GM18858 (cell line): Measurements from ENCODE around the gene SPG7.
"Not testable (repeated sequence)": the region's sequence is repeated elsewhere in the genome, so short reads cannot be mapped to it uniquely, and the experiment has no call there.

Source experiments
- ATAC-seq: cut with Tn5 transposase; IDR thresholded peaks from one replicate; pipeline ENCODE4 v1.9.1; 2021; ENCODE audit not compliant: unreplicated experiment

Gene SPG7

DNA sequence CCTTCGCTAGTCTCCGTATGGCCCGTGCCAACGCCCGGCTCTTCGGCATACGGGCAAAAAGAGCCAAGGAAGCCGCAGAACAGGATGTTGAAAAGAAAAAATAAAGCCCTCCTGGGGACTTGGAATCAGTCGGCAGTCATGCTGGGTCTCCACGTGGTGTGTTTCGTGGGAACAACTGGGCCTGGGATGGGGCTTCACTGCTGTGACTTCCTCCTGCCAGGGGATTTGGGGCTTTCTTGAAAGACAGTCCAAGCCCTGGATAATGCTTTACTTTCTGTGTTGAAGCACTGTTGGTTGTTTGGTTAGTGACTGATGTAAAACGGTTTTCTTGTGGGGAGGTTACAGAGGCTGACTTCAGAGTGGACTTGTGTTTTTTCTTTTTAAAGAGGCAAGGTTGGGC, 54.7 kb downstream of the SPG7 start:
- no peak for ATAC-seq

DNA sequence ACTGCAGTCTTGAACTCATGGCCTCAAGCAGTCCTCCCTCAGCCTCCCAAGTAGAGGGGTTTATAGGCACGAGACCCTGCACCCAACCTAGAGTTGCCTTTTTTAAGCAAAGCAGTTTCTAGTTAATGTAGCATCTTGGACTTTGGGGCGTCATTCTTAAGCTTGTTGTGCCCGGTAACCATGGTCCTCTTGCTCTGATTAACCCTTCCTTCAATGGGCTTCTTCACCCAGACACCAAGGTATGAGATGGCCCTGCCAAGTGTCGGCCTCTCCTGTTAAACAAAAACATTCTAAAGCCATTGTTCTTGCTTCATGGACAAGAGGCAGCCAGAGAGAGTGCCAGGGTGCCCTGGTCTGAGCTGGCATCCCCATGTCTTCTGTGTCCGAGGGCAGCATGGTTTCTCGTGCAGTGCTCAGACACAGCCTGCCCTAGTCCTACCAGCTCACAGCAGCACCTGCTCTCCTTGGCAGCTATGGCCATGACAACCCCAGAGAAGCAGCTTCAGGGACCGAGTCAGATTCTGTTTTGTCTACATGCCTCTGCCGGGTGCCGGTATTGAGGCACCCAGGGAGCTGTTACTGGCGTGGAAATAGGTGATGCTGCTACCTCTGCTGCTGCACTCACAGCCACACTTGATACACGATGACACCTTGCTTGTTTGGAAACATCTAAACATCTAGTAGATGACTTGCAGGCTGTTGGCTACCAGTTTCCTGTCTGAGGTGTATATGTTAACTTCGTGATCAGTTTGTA, 55.6 kb downstream of the SPG7 start:
- ATAC-seq = no peak

DNA sequence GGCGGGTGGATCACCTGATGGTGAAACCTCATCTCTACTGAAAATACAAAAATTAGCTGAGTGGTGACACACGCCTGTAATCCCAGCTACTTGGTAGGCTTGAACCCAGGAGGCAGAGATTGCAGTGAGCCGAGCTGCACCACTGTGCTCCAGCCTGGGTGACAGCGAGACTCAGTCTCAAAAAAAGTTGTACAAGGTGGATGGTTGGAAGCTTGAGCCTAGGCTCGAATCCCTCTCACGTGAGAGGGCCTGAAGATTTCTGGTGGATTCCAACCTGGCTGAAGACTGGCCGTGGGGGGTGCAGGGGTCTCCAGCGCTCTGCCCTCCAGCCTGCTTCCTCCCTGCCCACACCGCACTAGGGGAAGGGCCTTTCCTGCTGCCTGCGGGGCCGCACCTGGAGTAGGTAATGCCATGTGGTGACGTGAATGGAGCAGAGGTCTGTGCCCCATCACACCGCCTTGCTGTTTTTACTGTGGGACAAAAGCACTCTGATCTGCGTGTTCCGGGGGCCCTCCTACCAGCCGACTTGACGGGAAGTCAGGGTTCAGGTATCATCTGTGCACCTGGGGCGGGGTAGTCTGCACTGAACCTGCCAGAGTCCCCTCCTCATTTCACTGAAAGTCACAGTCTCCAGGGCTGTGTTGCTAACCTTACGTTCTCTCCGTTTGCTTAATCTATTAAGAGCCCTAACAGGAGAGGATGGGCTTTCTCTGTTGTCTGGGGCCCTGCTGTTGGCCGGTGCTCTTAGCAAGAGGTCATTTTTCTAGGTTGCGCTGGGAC, 56.5 kb downstream of the SPG7 start:
- no peak for ATAC-seq

DNA sequence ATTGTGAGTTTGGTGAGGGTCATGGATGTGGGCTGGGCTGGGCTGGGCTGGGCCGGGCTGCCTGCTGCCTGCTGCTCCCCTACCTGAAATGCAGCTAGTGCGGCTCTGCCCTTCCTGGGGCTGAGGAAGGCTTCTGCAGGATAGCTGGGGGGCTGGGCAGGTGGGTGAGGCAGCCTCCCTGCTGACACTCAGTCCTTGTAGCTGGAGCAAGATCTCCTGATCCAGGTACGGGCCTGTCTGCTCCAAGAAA, 57.0 kb downstream of the SPG7 start:
- ATAC-seq = no peak

DNA sequence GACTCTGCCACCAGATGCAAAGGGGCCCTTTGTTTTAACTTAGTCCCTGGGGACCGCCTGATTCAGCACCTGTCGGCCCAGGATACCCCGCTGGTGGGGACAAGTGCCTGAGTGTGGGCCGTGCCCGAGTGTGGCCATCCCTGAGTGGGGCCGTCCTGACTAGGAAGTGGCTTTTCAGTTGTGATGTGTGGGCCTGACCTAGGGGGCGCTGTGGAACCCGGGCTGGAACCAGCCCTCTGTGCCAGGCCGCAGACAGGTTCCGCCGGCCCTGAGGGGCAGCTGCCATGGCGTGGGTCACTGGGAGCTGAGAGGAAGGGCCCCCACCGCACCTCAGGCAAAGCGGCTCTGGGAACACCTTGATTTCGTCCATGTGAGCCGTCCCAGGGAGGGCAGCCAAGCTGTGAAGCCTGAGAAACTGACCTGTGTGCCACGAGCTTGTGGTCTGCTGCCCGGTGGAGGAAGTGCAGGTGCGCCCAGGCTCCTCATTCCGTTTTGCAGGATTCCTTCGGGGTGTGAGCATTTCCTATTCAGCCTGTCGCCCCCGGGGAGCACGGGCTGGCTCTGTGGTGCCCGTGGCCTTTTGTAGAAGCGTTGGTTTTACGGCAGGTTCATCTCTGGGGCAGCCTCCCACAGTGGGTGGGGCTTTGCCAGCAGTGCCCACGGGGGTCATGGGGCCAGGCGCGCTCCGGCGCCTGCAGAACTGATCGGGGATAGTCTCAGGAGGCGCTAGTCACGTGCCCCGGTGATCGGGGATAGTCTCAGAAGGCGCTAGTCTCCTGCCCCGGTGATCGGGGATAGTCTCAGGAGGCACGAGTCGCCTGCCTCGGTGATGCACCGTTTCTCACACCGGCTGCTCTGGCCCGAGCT, 57.5 kb downstream of the SPG7 start:
- ATAC-seq = no peak

DNA sequence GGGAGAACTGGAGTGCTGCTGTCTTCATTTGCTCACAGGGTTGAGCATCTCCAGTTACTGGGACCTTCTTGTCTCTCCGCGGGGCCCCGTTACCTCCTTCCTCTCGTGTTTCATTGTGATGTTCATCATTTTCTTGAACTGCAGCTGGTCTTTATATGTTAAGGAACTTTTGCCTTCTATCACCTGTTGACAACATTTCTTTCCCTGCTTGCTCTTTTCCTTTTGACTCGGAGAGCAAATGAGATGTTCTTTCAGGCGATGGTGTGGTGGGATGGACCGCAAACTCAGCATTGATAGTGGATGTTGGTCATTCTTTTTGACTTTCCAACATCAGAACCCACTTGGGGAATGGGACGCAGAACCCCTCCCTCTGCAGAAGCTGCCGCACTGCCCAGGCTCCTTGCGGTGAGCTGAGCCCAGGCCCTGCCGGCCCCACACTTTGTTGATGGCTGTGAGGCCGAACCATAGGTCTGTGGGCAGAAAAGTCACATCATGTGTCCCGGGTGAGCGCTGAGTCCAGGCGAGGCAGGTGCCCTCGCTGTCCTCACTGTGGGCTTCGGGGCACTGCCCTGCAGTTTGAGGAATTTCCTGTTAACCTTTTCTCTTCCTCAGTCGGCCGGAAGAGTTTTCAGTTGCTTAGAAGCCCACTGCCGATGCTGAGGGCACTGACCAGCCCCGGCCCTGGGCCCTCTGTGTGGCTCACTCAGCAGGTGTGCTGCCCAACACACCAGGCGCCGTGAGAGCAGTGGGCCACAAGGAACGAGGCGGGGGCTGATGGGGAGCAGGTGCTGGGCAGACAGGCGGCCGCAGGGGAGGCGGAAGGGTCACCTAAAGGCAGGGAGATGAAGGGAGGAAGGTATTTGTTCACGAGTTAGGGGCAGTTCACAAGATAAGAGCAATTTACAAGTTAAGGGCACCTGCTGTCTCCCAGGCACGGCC, 59.7 kb downstream of the SPG7 start:
- no peak for ATAC-seq

DNA sequence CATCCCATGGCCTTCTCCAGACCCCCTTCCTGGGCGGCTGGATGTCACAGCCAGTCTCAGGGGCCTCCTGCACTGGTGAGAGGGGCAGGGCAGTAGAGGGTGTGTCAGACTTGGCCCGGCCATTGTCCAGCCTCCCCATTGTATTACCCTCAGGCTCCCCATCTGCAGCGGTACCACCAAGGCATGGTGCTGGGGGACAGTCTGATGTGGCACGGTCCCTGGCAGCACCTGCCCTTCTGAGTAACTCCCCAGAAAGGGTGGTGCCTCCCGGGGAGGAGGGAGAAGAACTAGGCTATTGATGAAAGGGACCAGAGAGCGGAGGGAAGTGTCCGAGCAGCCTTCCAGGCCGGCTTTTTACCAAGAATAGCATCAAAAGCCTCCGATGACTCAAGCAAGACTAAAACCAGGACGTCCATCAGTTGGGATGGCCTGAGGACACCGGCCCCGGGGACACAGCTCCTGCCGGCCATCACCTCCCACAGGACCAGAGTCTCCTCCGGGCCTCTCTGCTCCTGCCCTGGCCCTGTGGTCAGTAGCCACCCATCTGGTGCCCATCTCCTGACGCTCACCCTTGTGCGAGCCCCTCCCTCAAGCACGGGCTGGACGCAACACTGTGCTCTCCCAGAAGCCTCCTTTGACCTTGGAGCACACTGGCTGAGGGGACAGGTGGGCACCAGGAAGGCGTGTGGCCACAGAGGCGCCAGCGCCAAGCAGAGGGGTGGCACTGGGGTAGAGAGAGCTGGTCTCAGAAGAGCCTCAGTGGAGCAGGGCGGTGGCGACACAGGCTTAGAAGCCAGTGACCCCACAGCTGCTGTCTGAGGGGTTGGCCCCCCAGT, 61.5 kb downstream of the SPG7 start:
- ATAC-seq = no peak

DNA sequence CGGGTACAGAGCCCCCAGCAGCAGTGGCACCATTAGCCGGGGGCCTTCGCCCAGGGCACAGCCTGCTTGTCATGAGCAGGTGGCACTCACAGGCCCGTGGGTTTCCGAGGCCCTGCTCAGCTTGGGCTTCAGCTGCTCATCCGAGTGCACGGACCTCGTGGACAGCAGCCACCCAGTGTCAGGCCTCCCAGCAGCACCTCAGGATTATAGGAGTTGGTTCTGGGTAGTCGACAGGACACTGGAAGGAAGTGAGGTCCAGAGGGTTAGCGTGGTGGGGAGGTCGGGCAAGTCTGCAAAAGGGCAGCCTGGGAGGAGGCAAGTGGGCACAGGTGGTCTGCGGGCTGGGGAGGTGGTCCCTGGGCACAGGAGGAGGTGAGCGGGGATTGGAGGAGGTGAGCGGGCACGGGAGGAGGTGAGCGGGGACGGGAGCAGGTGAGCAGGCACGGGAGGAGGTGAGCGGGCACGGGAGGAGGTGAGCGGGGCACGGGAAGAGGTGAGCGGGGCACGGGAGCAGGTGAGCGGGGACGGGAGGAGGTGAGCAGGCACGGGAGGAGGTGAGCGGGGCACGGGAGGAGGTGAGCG, 62.2 kb downstream of the SPG7 start:
- no peak for ATAC-seq

DNA sequence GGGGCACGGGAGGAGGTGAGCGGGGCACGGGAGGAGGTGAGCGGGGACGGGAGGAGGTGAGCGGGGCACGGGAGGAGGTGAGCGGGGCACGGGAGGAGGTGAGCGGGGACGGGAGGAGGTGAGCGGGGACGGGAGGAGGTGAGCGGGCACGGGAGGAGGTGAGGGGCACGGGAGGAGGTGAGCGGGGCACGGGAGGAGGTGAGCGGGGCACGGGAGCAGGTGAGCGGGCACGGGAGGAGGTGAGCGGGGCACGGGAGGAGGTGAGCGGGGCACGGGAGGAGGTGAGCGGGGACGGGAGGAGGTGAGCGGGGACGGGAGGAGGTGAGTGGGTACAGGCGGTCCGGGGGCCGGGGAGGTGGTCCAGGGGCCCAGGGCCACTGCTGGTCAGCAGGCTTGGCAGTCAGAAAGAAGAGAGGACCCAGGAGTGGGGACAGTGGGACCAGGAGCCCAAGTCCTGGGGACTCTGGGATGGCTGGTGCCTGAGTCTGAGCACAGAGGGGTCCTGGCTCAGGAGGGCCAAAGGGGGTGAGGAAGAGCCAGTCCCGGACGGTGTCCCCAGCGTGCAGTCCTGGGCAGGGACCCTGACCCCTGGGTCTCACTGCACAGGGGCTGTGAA, 62.9 kb downstream of the SPG7 start:
- ATAC-seq = not testable (repeated sequence)

DNA sequence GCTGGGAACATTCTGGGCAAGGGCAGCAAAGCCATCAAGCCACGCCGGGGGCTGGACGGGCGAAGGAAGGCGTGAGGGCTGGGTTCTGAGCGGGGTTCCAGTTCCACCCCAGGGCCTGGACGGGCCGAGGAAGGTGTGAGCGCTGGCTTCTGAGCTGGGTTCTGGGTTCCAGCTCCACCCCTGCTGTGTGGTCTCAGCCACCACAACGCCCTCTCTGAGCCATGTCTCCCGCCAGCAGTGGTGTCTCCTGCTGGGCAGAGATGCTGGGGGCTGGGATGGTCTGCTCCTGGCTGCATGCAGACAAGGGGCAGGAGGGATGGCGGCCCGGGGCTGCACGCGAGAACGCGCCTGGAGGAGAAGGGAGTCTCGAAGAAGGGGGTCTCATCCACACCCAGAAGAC, 63.4 kb downstream of the SPG7 start:
- ATAC-seq = no peak

DNA sequence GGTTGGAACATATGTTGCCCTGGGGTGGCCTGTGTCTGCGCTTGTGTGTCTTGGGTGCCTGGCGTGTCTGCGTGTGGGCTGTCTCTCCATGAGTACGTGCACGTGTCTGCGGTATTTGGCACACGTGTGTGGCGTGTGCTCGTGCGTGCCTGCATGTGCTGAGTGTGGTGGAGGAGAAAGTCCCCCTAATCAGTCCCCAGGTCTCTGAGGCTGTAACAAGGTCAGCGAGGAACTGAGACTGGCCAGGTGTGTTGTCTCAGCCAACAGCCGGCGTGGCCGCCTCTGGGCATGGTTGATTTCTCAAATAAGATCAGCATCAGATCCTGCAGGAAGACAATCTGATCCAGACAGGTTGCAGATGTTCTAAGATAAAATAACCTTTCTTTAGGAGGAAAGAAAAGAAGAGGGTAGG, 63.9 kb downstream of the SPG7 start:
- ATAC-seq = no peak

DNA sequence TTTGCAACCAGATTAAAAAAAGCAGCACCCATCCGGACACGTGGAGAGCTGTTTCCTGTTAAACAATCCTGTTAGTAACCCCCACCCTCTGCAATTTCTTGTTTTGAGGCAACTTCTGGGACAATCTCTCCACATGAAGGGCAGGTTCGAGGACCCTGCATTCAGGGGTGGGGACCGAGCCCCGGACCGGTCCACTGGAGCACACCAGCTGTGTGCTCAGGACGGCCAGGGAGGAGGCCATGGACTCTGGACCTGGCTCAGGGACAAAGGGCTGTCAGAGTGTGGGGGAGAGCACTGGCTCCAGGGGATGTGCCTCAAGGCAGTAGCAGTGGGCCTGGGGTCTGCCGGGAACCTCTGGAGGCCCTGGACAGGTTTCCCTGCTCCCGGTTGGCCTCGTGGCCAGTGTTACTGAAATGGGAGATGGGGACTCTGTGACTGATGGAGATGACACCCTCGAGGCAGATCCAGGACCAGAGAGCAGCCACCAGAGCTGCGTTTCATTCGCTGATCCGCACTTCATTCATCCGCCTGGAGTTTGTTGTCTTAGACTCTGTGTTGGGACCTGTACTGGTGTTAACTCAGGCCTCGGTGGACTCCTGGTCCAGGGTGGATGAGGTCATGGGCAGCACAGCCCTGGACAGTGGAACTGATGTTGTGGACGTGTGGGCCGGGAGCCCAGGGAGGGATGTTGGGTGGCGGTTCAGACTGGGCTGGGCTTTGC, 64.4 kb downstream of the SPG7 start:
- no peak for ATAC-seq

DNA sequence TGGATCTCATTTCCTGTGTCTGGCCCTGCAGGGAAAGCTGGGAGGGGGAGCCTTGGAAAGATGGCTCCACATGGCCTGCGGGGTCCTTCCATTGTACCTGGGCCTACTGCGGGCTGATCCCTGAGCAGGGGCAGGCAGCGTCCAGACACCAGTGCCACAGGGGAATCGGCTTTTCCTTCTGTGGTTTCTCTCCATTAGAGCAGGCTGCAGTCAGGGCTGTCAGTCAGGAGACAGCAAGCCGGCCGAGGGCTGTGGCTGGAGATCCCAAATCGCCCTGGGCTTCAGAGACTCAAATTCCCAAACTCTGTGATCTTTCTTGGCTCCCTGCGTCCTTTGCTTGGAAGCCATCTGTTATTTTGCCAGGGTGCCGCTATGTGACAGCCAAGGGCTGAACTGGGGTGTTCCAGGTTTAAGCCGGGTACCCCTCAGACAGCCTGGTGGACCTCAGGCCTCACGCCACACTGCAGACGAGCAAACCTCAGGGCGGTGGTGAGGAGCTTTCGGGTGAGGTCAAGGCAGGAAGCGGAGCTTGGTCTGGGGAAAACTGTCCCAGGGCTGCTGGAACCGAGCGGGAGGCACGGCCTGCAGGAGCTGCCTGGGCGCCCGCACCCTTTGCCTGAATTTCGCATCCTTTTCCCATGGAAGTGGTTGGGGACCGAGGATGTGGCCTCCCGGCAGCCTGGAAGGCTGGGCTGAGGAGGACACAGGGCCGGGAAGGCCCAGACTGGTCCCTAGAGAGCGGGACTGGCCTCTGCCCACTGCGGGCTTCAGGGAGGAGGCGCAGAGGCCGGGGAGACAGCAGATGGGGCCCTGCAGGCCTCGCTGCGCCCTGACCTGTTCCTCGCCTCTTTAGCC, 65.8 kb downstream of the SPG7 start:
- ATAC-seq = no peak

DNA sequence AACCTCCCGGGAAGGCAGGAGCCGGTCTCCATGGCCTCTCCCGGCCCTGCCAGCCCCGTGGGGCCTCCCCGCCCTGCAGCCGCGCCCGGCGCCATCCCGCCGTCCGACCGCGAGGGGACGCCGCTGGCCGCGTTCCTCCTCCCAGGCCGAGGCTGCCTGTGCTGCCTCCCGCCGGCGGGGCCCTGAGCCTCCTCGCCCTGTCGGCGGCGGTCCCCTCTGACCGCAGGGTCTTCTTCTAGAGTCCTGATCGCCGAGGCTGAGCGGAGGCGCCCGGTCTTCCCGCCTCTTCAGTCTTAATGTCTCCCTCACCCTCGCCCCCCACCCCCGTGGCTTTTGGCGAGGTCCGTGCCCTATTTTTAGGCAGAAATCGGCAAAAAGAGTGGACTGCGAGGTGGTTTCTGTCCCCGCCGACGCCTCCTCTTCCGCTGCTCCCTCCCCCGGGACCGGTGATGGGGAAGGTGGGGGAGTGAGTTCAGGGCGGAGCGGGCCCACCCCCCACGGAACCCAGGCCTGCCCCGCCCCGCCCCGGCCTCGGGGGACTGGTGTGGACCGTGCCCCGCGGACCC, 66.6 kb downstream of the SPG7 start:
- ATAC-seq = no peak

DNA sequence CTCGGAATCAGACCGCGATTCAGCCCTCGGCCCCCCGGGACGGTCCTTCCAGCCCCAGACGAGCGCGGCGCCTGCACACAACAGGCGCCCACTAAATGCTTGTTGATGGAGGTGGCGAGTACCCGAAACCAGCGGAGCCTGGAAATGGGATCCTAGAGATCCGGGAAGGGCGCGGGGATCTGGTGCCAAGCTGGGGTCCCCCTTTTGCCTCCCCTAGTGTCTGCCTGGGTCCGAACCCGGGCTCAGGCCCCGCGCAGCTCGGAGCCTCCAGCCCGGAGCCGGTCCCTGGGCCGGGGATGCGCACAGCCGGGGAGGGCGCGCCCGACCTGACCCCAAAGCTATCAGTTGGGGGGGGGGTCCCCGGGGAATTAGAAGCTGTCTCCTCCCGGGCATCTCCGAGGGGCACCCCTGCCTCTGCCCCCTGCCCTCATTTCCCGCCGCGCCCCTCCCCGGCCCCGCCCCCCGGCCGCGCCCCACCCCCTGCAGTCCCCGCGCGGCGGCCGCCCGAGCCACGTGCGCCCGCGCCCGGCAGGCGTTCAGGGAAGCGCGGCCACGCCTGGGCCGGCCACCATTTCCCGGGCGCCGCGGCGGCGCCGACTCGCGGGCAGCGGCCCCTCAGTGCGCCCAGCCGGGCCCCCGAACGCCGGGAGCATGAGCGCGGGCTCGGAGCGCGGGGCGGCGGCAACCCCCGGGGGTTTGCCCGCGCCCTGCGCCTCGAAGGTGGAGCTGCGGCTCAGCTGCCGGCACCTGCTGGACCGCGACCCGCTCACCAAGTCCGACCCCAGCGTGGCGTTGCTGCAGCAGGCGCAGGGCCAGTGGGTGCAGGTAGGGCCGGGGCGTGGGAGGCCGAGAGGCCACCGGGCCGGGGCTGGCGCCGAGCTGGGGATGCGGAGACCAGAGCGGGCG, 67.3 kb downstream of the SPG7 start, which contains the start of gene CPNE7:
TSS of gene CPNE7 (plus strand) at position 512 of the 906 bp plus-strand sequence. CDS start at position 652, 140 bp downstream.
- ATAC-seq = no peak
